AG04449 (cell line): Measurements from ENCODE around the gene FOXP1.

Experiments
- CTCF ChIA-PET: fragments of 350-600 bp; formaldehyde crosslinking; extraction: SDS; loops from one replicate; lab custom pipeline; 2021; ENCODE audit warnings: antibody characterized with exemption; lab: Yijun Ruan, JAX
- POLR2A ChIA-PET: fragments of 400-600, 350-600 bp; formaldehyde crosslinking; extraction: SDS; loops from one replicate; lab custom pipeline; 2020; ENCODE audit warnings: antibody characterized with exemption, inconsistent platforms; lab: Yijun Ruan, JAX
- DNase-seq: peaks from one replicate; pipeline ENCODE4 v3.0.0-alpha.2; 2010; ENCODE audit warnings: low read depth, low spot score
- H3K4me3 ChIP-seq: 2 replicates; pipeline ENCODE4 v1.5.1; 2011; ENCODE audit warnings: low read depth, mild to moderate bottlenecking, control low read depth, low read length
- TF ChIP-seq, protein P1 (sequence below): IDR thresholded peaks from one replicate; pipeline ENCODE4 v1.5.1; 2011; ENCODE audit warnings: mild to moderate bottlenecking, moderate library complexity, low read length, control low read depth, inconsistent platforms; ENCODE audit not compliant: insufficient read depth; ENCODE audit errors: missing control alignments

The FOXP1 gene

DNA sequence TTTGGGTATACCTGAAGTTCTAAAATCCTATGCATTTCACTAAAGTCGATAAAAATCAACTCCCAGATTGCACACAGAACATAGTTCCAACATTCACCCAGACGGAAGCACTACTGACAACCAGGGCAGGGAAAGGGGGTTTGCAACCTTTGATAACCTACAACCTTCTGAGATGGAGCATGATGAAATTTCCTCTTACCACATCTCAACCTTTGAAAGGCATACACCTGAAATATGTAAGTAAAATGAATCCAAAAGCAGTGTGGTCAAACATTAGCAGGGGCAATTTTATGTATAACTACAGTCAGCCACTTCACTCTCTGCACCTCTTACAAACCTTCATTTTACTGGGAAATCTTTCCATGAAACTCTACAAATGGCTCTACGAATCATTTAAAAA is 184.1 kb downstream of the FOXP1 start:
- no peak overlapping the region for H3K4me3 ChIP-seq
- POLR2A ChIA-PET: no interaction called here
- TF ChIP-seq, protein P1, sequence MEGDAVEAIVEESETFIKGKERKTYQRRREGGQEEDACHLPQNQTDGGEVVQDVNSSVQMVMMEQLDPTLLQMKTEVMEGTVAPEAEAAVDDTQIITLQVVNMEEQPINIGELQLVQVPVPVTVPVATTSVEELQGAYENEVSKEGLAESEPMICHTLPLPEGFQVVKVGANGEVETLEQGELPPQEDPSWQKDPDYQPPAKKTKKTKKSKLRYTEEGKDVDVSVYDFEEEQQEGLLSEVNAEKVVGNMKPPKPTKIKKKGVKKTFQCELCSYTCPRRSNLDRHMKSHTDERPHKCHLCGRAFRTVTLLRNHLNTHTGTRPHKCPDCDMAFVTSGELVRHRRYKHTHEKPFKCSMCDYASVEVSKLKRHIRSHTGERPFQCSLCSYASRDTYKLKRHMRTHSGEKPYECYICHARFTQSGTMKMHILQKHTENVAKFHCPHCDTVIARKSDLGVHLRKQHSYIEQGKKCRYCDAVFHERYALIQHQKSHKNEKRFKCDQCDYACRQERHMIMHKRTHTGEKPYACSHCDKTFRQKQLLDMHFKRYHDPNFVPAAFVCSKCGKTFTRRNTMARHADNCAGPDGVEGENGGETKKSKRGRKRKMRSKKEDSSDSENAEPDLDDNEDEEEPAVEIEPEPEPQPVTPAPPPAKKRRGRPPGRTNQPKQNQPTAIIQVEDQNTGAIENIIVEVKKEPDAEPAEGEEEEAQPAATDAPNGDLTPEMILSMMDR: no peak
- no peak for DNase-seq
- CTCF ChIA-PET: interaction anchor here (1.1 to 1.7 kb wide), 3 partner anchors 15 to 56 kb away, joined by 3 to 5 read pairs (median 4); no protein-coding TSS in a partner anchor

DNA sequence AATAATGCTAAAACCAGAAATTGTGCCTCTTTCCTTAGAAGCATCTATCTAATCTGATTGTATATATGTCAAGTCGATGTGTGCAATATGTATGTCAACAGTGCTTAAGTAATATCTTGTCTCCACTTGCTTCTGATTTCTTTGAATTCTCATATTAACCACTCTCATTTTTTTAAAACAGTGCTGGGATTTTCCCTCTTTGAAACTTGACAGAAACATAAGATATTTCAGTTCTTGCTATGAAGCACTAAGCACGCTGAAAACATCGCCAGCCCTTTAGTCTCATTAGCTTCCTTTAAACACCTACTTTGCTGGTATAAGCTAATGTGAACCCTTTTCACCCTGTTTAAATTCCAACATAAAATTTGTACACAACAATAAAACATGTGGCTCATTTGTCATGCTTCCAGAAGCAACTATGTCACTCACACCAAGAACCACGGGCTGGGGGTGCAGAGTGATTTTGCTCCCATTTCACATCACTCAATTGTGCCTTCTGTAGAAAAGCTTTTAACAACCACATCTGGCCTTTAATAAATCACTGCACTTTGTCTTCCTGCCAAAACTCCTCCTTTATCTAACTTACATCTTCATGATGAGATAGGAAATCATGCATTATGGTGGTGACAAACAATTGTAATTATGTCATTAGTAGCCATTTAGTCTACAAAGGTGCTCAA is 185.2 kb downstream of the FOXP1 start:
- TF ChIP-seq, protein P1: no peak
- H3K4me3 ChIP-seq: no peak overlapping the region
- CTCF ChIA-PET: interaction anchor here (1.0 to 1.7 kb wide), 15 partner anchors 10 to 267 kb away, joined by 3 to 8 read pairs (median 4); no protein-coding TSS in a partner anchor
- no peak for DNase-seq
- POLR2A ChIA-PET: interaction anchor here (0.7 kb wide), 1 partner anchor 16 kb away, joined by 3 read pairs; no protein-coding TSS in a partner anchor

DNA sequence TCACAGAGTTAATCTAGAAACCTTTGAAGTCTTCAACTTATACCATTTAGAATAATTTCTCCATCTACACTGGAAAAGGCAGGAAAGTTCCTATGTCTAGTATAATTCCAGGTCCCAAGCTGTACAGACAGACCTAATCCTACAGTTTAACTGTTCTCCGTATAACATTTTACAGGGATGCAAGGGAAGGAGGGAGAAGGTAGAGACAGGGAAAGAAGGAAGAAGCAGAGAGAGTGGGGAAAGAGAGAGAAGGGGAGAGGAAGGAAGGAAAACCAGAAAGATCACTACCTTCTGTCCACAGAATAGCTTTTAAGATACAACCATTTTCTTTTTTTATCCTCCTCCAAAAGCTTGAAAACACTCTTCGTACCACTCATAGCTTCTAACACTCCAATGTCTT is 185.8 kb downstream of the FOXP1 start:
- POLR2A ChIA-PET: interaction anchor here (0.7 kb wide), 1 partner anchor 15 kb away, joined by 3 read pairs; no protein-coding TSS in a partner anchor
- TF ChIP-seq, protein P1: no peak
- no peak for DNase-seq
- H3K4me3 ChIP-seq: no peak overlapping the region
- CTCF ChIA-PET: interaction anchor here (0.7 to 1.7 kb wide), 18 partner anchors 8 to 844 kb away, joined by 3 to 8 read pairs (median 4); no protein-coding TSS in a partner anchor

DNA sequence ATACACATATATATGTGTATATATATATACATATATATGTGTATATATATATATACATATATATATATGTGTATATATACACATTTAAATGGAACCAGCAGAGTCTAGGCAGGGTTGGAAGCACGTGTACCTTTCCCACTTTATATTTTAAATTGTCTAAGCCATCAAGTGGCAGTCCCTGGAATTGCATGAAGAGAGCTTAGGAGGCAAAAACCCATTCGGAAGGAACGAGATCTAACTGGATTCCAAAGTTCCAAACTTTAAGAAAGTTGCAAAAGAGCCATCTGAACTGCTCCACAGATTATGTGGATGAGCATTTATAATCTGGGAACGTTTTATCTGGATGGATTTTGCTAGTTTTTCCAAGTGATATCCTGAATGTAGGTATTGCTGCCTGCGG is 186.5 kb downstream of the FOXP1 start:
- CTCF ChIA-PET: interaction anchor here (0.7 to 1.6 kb wide), 13 partner anchors 8 to 843 kb away, joined by 3 to 8 read pairs (median 4); no protein-coding TSS in a partner anchor
- DNase-seq: no peak
- TF ChIP-seq, protein P1: peak; percentile 49
- POLR2A ChIA-PET: no interaction called here
- H3K4me3 ChIP-seq: no peak overlapping the region

DNA sequence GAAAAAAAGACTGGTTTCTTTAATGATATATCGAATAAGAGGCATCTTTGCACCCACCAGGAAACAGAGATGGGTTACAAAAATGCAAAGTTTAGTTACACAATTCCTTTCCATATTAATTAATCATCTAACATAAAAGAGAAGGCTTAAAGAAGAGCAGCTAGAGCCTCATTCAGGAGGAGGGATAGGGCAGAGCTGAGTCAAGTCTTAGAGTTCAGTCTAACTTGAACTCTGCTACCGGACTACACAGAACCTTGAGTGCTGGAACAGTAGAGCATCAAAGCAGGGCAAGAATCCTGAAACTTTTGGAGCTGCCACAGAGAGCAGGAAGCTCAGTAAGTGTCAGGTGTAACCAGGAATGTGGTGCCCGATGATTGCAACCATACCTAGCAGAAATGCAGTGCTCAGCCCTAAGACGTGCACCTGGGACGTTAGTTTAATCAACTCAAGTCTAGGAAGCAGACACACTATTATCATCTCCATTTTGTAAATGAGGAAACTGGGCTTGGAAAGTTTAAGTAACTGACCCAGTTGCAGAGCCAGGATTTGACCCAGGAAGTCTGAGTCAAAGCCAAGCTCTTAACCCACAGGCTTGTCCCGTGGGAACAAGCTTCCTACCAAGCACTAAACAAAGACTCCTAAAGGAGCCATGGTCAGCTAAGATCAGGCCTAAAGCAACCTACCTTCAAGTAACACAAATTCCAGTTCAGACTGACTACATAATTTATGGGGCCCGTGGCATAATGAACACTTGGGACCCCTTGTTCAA is 187.4 kb downstream of the FOXP1 start:
- ChIA-PET POLR2A (interaction anchor here (0.7 kb wide), 1 partner anchor 373 kb away, joined by 3 read pairs; no protein-coding TSS in a partner anchor), CTCF (interaction anchor here (0.8 to 1.0 kb wide), 4 partner anchors 9 to 25 kb away, joined by 3 to 6 read pairs (median 3); no protein-coding TSS in a partner anchor)
- H3K4me3 ChIP-seq: no peak overlapping the region
- DNase-seq: peak; percentile 23
- TF ChIP-seq, protein P1: no peak
